ENCODE measurements around the gene ACP1.
A peak's percentile ranks its signal among the peaks of the same experiment; 100 is the strongest.
"Not testable (repeated sequence)": the region's sequence is repeated elsewhere in the genome, so short reads cannot be mapped to it uniquely, and the experiment has no call there.

The ACP1 gene

DNA sequence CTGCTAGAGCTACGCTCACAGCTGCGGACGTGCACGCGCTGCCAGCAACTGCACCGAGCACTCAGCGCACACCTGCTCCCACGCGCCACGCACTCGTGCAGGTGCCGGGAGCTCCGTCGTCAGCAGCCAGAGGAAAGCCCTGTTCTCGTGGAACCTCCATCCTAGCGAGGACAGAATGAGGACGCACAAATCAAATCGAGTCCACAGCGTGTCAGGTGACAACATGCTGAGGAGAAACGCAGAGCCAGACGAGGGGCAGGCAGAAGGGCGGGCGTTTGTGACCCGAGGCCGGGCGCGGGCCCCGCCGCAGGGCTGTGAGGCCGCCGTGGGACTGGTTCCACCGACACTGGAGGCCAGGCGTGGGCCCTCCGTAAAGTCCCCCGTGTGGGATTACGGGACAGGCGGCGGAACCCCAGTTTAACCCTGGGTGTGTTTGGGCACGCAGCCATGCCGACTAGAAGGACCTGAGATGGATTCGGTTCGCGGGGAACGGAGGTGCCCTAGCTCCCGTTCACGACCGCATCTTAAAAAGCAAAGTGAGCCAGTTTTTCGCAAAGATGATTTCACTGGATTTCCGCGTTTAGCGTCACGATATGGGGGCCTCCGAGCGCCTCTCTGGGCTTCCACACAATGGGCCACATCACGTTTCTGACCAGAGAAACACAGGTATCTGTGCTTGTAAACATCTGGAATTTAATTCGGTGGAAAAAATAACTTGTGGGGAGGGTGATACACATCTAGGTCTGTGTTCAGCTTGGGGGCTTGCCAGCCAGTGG is 50.0 kb downstream of the ACP1 start:
- DNase-seq = no peak

DNA sequence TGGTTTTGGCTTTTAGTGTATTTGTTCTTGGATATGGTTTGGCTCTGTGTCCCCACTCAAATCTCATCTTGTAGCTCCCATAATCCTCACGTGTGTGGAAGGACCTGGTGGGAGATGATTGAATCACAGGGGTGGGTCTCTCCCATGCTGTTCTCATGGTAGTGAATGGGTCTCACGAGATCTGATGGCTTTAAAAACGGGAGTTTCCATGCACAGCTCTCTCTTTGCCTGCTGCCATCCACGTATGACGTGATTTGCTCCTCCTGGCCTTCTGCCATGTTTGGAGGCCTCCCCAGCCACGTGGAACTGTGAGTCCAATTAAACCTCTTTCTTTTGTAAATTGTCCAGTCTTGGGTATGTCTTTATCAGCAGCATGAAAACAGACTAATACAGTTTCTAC is 51.2 kb downstream of the ACP1 start:
- not testable (repeated sequence) for DNase-seq

DNA sequence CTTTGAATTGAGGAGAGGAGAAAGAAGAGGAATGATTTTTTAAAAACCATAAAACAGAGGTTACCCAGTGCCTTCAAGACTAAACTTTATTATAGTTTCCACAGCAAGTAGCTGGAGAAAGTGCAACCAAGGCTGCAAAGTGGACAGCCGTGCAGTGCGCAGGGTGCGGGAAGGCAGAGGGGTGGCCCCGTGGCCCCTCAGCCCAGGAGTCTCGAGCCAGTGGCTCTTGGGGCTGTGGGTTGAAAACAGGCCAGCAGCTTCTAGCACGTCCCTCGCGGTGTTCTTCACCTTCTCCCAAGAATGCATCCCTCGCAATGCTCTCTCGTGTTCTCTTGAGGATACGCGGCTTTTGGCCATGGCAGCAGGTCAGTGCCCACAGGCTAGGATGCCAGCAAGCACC is 51.6 kb downstream of the ACP1 start:
- no peak for DNase-seq

DNA sequence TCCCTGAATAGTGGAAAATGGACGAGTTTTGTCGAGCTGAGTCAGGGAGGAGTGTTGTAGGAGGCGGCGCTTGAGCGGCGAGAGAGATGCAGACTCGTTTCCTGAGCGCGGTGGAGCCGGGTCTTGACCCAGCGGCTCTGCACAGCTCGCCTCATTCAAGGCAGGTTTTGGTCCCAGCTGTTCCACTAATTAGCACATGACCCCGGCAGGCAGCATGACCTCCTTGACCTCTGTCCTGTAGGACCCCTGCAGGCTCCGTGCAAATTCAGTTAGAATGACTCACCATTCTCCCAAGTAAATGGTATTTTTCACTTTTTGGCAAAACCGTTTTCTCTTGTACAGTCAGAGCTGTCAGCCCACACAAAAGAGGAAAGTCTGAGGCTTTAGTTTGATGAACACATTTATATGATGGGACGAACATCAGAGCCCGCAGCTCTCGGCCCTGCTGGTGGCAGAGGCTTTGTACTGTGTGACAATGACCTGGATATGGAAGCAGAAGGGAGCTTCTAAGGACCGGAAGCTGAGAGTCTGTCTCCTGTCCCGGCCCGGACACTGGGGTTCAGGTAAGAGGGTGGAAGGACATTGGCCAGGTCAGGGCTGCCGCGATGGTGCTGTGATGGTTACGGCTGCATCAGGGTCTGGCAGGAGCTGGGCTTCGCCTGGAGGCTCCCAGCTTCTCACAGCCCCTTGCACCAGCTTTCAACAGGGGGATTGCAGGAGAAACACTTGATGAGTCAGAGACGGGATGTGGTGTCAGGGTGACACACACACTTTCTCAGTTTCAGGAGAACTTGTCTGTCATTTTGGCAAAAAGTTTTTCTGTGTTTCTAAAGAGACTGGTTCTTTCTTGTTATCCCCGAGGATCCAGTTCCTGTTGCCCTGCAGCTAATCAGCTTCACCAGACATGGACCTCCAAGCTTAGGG is 53.0 kb downstream of the ACP1 start:
- peak; percentile 73 for DNase-seq

DNA sequence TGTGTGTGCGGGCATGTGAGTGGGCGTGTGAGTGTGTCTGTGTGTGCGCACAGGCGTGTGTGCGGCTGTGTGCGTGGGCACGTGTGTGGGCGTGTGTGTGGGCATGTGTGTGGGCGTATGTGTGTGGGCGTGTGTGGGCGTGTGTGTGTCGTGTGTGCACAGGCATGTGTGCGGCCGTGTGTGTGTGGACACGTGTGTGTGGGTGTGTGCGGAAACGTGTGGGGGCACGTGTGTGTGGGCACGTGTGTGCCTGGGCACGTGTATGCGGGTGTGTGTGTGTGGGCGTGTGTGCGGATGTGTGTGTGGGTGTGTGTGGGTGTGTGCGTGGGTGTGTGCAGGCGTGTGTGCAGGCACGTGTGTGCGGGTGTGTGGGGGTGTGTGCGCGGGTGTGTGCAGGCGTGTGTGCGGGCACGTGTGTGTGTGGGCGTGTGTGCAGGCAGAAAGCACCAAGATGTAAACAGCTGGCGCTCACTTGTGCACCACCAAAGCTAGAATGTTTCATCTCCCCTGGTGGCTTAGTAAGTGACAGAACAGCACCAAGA is 54.4 kb downstream of the ACP1 start:
- no peak for DNase-seq

DNA sequence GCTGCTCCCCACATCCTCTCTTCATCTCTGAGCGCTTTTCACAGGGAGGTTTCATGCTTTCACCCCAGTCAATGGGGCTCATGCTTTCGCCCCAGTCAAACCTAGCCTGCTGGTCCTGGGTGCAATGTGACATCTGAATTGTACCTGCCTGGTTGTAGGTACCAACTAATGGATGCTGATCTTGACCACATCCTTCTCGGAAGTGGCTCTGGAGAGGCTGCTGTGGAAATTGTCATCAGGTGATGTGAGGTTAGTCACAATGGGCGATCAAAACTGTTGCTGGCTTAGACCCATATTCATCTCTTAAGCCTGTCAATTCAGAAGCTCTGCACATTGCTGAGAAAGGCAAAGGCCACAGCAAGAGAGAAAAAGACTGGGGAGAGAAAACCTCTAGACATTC is 55.8 kb downstream of the ACP1 start:
- DNase-seq = no peak

DNA sequence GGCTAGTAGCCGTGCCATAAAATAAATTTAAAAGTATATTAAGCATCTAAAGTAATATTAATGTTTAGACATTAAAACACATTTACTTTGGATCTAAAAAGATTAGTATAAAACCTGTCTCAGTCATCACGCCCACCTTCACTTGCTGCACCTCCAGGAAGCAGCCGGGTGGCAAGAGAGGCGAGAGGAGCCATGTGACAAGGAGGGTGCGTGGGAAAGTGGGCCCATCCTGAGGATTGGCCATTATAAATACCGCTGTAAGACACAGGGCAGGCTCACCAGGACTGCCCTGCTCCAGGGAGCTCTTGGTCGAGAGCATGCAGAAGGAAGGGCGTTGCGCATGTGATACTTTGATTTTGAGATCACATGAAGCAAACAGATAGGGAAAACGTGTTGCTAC is 57.6 kb downstream of the ACP1 start:
- DNase-seq = no peak

DNA sequence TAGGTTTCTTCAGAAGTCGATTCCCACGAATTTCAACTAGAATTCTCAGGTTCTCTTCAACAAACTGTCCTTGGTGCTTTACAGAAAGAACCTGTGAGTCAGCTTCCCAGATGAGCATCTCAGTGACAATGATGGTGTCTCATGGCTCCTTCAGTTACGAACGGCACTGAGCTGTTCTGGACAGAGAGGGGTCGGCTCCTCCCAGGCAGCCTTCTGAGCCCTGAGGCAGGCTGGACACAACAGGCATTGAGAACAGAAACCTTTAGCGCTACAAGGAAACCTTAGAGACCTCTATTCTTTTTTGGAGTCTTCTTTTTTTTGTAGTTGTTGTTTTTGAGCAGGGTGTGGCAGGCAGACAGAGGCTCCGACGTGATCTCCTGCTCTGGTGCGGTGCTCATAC is 58.3 kb downstream of the ACP1 start:
- DNase-seq = no peak

Measured in activated CD8-positive, alpha-beta memory T cell treated with anti-CD3 and anti-CD28 coated beads for 24 hours (primary cell).